ENCODE data around the gene FAM174C. TPM values are rescaled to one million over a fixed set of nuclear protein-coding genes. Genes with fewer than 3 reads are reported as not detected.
A peak's percentile ranks its signal among the peaks of the same experiment; 100 is the strongest.

The FAM174C gene
- total and polyA plus RNA-seq, 10 of the 15 experiments (the other 5 are each of a cell fraction or from before 2014, with no cell fraction given), result 0.89 to 94.6 (median 43.6) TPM

GRCh38 chr19:1269478-1270212, 5.7 kb upstream of the FAM174C start (continued):
- TF ChIP-seq ZSCAN29 (IDR thresholded peaks at IDR 0.05) (peak; percentile 28; the same call in 1 of the 2 replicates), POLR2A (IDR thresholded peaks at IDR 0.05; ENCODE audit: low read depth, low read length) (peak; percentile 97), LARP7 (IDR thresholded peaks at IDR 0.05) (peak; percentile 98), MTA3 (IDR thresholded peaks at IDR 0.05; ENCODE audit: borderline replicate concordance, low read length) (no peak), E2F8 (IDR thresholded peaks at IDR 0.05; ENCODE audit: low read depth, partially characterized antibody) (peak; percentile 48), IRF5 (IDR thresholded peaks at IDR 0.05; ENCODE audit: borderline replicate concordance) (no peak), SREBF2 (IDR thresholded peaks at IDR 0.05; ENCODE audit: low read length) (no peak), NR2C1 (IDR thresholded peaks at IDR 0.05) (peak; percentile 81), BACH1 (IDR thresholded peaks at IDR 0.05; ENCODE audit: borderline replicate concordance) (peak; percentile 95), PRDM15 (CRISPR knock-in tag; IDR thresholded peaks at IDR 0.05) (no peak), BRCA1 (IDR thresholded peaks at IDR 0.05; ENCODE audit: low read depth, low read length) (no peak), ZNF687 (IDR thresholded peaks at IDR 0.05) (peak; percentile 87; the same call in 1 of the 2 replicates), ZZZ3 (IDR thresholded peaks at IDR 0.05; ENCODE audit: control insufficient read depth, insufficient read length, low read depth) (no peak), RFX5 (IDR thresholded peaks at IDR 0.05; ENCODE audit: low read depth, low read length) (no peak), USF1 (IDR thresholded peaks at IDR 0.05; ENCODE audit: borderline replicate concordance, extremely low read length, insufficient read depth, low read depth, low read length) (peak; percentile 85), KDM1A (IDR thresholded peaks at IDR 0.05; ENCODE audit: borderline replicate concordance) (no peak), ETV6 (conservative IDR thresholded peaks at IDR 0.05 in 1 of 2, IDR thresholded peaks at IDR 0.05 in 1 of 2; ENCODE audit: borderline replicate concordance in 1 of 2, low read depth in 1 of 2) (no peak)

Data from GM12878 (cell line).